HepG2 (cell line): ENCODE results near the gene RSAD2. TPM values are rescaled to one million over a fixed set of nuclear protein-coding genes. Genes with fewer than 3 reads are reported as not detected.

ENCODE experiments used
- ATAC-seq: fragments of 200-7000 bp; cut with Tn5 transposase; 3 replicates; pipeline ENCODE4 v1.9.1; 2020; ENCODE audit warnings: mild to moderate bottlenecking, moderate library complexity
- BruUV-seq: library from RNA; stranded (reverse); fragments of 400-500 nt; replicated peaks from 2 replicates; lab custom pipeline; 2021; lab: Mats Ljungman, UMichigan
- CTCF ChIA-PET: fragments of 300-600 bp; formaldehyde crosslinking; extraction: SDS; loops from one replicate; lab custom pipeline; 2021; ENCODE audit warnings: low total read pairs, inconsistent platforms, low intra/inter-chr PET ratio; lab: Yijun Ruan, JAX
- POLR2A ChIA-PET: fragments of 350-600 bp; sonication (Branson Sonifier 250); formaldehyde crosslinking; loops from one replicate; lab custom pipeline; 2020; ENCODE audit warnings: antibody characterized with exemption, inconsistent platforms; lab: Yijun Ruan, JAX
- DNase-seq: peaks from one replicate; pipeline ENCODE4 v3.0.0-alpha.2; 2015; ENCODE audit warnings: low spot score
- FAIRE-seq: peaks from 3 replicates; lab custom pipeline; 2011; peaks lifted over from hg19 to GRCh38; lab: Jason Lieb, UNC
- H2AFZ ChIP-seq: one replicate; pipeline ENCODE4 v1.6.1; 2011; ENCODE audit warnings: low read length, inconsistent platforms
- H3K27ac ChIP-seq: fragments of 300-600 bp; 3 replicates; pipeline ENCODE4 v1.8.0; 2011; ENCODE audit warnings: mixed run types, mild to moderate bottlenecking, mixed read lengths, low read length, inconsistent platforms; ENCODE audit not compliant: insufficient read depth; ENCODE audit errors: extremely low read length
- H3K27me3 ChIP-seq, 2 experiments: fragments of 200-600 bp in 1 of 2; 2 replicates in 1 of 2; 3 replicates in 1 of 2; pipeline versions ENCODE4 v1.6.0 to v1.8.0; 2011; ENCODE audit warnings: low read length in 2 of 2, mild to moderate bottlenecking in 2 of 2, moderate library complexity in 2 of 2, inconsistent platforms in 1 of 2; ENCODE audit not compliant: insufficient read depth in 2 of 2, control insufficient read depth in 1 of 2
- H3K36me3 ChIP-seq, 2 experiments: fragments of 200-600 bp in 1 of 2; replicated peaks in 1 of 2; 2 replicates in 1 of 2; 3 replicates in 1 of 2; pipeline versions ENCODE4 v1.5.1 to v1.8.0; 2011; ENCODE audit warnings: low read length in 2 of 2, inconsistent platforms in 1 of 2; ENCODE audit not compliant: insufficient read depth in 2 of 2, control insufficient read depth in 1 of 2
- H3K4me1 ChIP-seq: 2 replicates; pipeline ENCODE4 v1.5.1; 2012; ENCODE audit warnings: low read length, inconsistent platforms; ENCODE audit not compliant: insufficient read depth
- H3K4me2 ChIP-seq: 2 replicates; pipeline ENCODE4 v1.6.0; 2011; ENCODE audit warnings: low read depth, low read length, inconsistent platforms
- H3K4me3 ChIP-seq, 3 experiments: fragments of 200-600 bp in 1 of 3; sonication (generic), shearing (Covaris generic) in 1 of 3; replicated peaks in 1 of 3; 2 replicates each; pipeline ENCODE4 v1.5.1; 2011 to 2016; ENCODE audit warnings: low read length in 3 of 3, inconsistent platforms in 2 of 3, low read depth in 2 of 3, mild to moderate bottlenecking in 2 of 3, control low read depth in 1 of 3, mixed read lengths in 1 of 3; ENCODE audit not compliant: insufficient read depth in 1 of 3
- H3K79me2 ChIP-seq: one replicate; pipeline ENCODE4 v1.6.1; 2011; ENCODE audit warnings: low read length, inconsistent platforms; ENCODE audit not compliant: insufficient read depth
- H3K9ac ChIP-seq: 2 replicates; pipeline ENCODE4 v1.6.0; 2011; ENCODE audit warnings: mild to moderate bottlenecking, low read depth, low read length, inconsistent platforms; ENCODE audit not compliant: insufficient read depth
- H3K9me3 ChIP-seq: 2 replicates; pipeline ENCODE4 v1.5.1; 2012; ENCODE audit warnings: mild to moderate bottlenecking, low read length
- H4K20me1 ChIP-seq: 2 replicates; pipeline ENCODE4 v1.6.0; 2011; ENCODE audit warnings: inconsistent platforms, mild to moderate bottlenecking, low read length, moderate library complexity; ENCODE audit not compliant: insufficient read depth
- AKNA ChIP-seq: sonication (generic); formaldehyde crosslinking; IDR thresholded peaks from 2 replicates; pipeline ENCODE4 v1.4.0; 2020; ENCODE audit warnings: missing genetic modification reagents, borderline replicate concordance
- ARID2 ChIP-seq: sonication (generic); formaldehyde crosslinking; IDR thresholded peaks from 2 replicates; pipeline ENCODE4 v1.8.1; 2022; ENCODE audit warnings: mild to moderate bottlenecking, missing genetic modification reagents, borderline replicate concordance
- ARNTL ChIP-seq: sonication (generic); formaldehyde crosslinking; IDR thresholded peaks from 2 replicates; pipeline ENCODE4 v1.4.0; 2020; ENCODE audit warnings: mild to moderate bottlenecking, missing genetic modification reagents
- HCFC1 ChIP-seq: fragments of 150-350 bp; IDR thresholded peaks from 2 replicates; pipeline ENCODE4 v1.6.1; 2014; ENCODE audit warnings: low read depth, low read length
- HDAC6 ChIP-seq: fragments of 200-600 bp; sonication (generic); IDR thresholded peaks from 2 replicates; pipeline ENCODE4 v1.7.0; 2017; ENCODE audit warnings: mild to moderate bottlenecking, antibody characterized with exemption, low read length, low read depth
- PAXIP1 ChIP-seq: sonication (generic); formaldehyde crosslinking; conservative IDR thresholded peaks from 2 replicates; pipeline ENCODE4 v1.4.0; 2020; ENCODE audit warnings: mild to moderate bottlenecking, missing genetic modification reagents, moderate library complexity
- U2AF1 ChIP-seq: fragments of 200-400 bp; formaldehyde crosslinking; optimal IDR thresholded peaks from 2 replicates; pipeline ENCODE3; 2017; ENCODE audit warnings: mild to moderate bottlenecking, low read depth, low read length
- ZNF547 ChIP-seq: sonication (generic); formaldehyde crosslinking; IDR thresholded peaks from 2 replicates; pipeline ENCODE4 v1.5.1; 2020; ENCODE audit warnings: mild to moderate bottlenecking, missing genetic modification reagents
- ZNF589 ChIP-seq: sonication (generic); formaldehyde crosslinking; conservative IDR thresholded peaks from 2 replicates; pipeline ENCODE4 v1.8.0; 2022; ENCODE audit warnings: mild to moderate bottlenecking, moderate library complexity, missing genetic modification reagents
- WGBS: methylation state at CpG from one replicate; pipeline ENCODE4 v1.1.6; 2017; ENCODE audit warnings: low lambda C conversion rate; 5-methylcytosine and 5-hydroxymethylcytosine counted together
- in situ Hi-C: cut with HindIII; loops from 2 replicates; pipeline ENCODE4 v1.10.0; 2017; ENCODE audit warnings: low pct_unique_long_range_greater_than_20kb; ENCODE audit not compliant: extremely low pct_ligation_motif_present
- intact Hi-C: fragments of 100-400 bp; cut with micrococcal nuclease; formaldehyde crosslinking; loops from one replicate; pipeline ENCODE4 v1.10.0; 2022; ENCODE audit not compliant: unreplicated experiment
- polyA plus RNA-seq, 8 experiments: library from polyadenylated mRNA; depleted of rRNA in 3 of 8; stranded (reverse) in 7 of 8; unstranded in 1 of 8; fragments of >200 nt; fragmentation: Illumina TruSeq in 4 of 8; extraction: Trizol in 4 of 8; gene quantifications; 2 replicates each; pipeline versions ENCODE4 v1.2.1 to v1.2.3, GENCODE V29; 2011 to 2016; ENCODE audit warnings: low read depth in 4 of 8, missing spikeins in 1 of 8, mixed read lengths in 1 of 8; ENCODE audit not compliant: insufficient read depth in 1 of 8
- total RNA-seq, 5 experiments: library from RNA; depleted of rRNA; stranded (reverse); fragments of >200 nt; fragmentation: Illumina TruSeq; extraction: Trizol; gene quantifications; 2 replicates each; pipeline ENCODE4 v1.2.3, GENCODE V29; 2016; ENCODE audit warnings: low read depth in 1 of 5
- TF ChIP-seq, protein P1 (sequence below): sonication (generic); formaldehyde crosslinking; IDR thresholded peaks from 2 replicates; pipeline ENCODE4 v1.4.0; 2020; ENCODE audit warnings: mild to moderate bottlenecking, missing genetic modification reagents, borderline replicate concordance

Gene RSAD2
- total and polyA plus RNA-seq, 2 of the 13 experiments (the other 11 are each of a cell fraction or from before 2014, with no cell fraction given) = 0.11 TPM; not detected in 1

DNA sequence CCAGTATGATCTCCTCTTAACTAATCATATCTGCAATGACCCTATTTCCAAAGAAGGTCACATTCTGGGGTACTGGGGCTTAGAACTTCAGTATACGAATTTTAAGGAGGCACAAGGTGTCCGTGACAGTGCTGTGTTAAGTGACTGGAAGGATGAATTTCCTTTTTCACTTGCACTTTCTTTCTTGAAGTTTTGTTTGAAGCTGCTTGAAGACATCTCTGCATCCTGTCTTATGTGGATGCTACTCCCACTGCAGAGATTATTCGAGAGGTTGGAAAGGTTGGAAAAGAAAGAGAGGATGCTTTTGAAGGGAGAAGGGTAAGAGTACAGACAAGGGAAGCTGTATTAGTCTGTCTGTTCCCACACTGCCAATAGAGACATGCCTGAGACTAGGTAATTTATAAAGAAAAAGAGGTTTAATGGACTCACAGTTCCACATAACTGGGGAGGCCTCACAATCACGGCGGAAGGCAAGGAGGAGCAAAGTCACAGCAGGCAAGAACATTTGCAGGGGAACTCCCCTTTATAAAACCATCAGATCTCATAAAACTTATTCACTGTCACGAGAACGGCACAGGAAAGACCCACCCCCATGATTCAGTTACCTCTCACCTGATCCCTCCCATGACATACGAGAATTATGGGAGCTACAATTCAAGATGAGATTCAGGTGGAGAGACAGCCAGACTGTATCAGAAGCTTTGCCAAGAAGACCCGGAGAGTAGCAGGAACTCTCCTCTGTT, 36.0 kb downstream of the RSAD2 start:
- ATAC-seq (no peak), DNase-seq (no peak), FAIRE-seq (no peak)
- no peak overlapping the region for H2AFZ ChIP-seq
- H3K4me2 ChIP-seq = no peak overlapping the region
- POLR2A ChIA-PET = no interaction called here
- peaks cover 38% of the 10 kb centered on the region for H3K4me1 ChIP-seq
- no peaks in the 10 kb centered on the region for H3K79me2 ChIP-seq
- CTCF ChIA-PET = no interaction called here
- H3K9ac ChIP-seq = no peak overlapping the region
- BruUV-seq = no TSS peak
- TF ChIP-seq ARNTL (CRISPR knock-in tag) = no peak
- no peak for TF ChIP-seq ZNF547
- TF ChIP-seq, protein P1, sequence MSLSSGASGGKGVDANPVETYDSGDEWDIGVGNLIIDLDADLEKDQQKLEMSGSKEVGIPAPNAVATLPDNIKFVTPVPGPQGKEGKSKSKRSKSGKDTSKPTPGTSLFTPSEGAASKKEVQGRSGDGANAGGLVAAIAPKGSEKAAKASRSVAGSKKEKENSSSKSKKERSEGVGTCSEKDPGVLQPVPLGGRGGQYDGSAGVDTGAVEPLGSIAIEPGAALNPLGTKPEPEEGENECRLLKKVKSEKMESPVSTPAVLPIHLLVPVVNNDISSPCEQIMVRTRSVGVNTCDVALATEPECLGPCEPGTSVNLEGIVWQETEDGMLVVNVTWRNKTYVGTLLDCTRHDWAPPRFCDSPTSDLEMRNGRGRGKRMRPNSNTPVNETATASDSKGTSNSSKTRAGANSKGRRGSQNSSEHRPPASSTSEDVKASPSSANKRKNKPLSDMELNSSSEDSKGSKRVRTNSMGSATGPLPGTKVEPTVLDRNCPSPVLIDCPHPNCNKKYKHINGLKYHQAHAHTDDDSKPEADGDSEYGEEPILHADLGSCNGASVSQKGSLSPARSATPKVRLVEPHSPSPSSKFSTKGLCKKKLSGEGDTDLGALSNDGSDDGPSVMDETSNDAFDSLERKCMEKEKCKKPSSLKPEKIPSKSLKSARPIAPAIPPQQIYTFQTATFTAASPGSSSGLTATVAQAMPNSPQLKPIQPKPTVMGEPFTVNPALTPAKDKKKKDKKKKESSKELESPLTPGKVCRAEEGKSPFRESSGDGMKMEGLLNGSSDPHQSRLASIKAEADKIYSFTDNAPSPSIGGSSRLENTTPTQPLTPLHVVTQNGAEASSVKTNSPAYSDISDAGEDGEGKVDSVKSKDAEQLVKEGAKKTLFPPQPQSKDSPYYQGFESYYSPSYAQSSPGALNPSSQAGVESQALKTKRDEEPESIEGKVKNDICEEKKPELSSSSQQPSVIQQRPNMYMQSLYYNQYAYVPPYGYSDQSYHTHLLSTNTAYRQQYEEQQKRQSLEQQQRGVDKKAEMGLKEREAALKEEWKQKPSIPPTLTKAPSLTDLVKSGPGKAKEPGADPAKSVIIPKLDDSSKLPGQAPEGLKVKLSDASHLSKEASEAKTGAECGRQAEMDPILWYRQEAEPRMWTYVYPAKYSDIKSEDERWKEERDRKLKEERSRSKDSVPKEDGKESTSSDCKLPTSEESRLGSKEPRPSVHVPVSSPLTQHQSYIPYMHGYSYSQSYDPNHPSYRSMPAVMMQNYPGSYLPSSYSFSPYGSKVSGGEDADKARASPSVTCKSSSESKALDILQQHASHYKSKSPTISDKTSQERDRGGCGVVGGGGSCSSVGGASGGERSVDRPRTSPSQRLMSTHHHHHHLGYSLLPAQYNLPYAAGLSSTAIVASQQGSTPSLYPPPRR (CRISPR knock-in tag) = no peak
- TF ChIP-seq HDAC6 = no peak
- TF ChIP-seq U2AF1 = no peak
- TF ChIP-seq ZNF589 (CRISPR knock-in tag) = no peak
- no peak for TF ChIP-seq ARID2 (CRISPR knock-in tag)
- no peak for TF ChIP-seq HCFC1
- TF ChIP-seq AKNA = no peak
- no peak for TF ChIP-seq PAXIP1
- no peak overlapping the region for H3K4me3 ChIP-seq
- no peak overlapping the region for H3K27ac ChIP-seq
- H3K27me3 ChIP-seq = peaks cover 1 to 29% of the 10 kb centered on the region in 2 experiments; a peak in 3 of 5 replicates
- no peaks in the 10 kb centered on the region for H3K36me3 ChIP-seq
- H3K9me3 ChIP-seq = no peaks in the 10 kb centered on the region
- whole genome bisulfite sequencing = 46% methylated on average over 9 of the region's 9 CpGs
- intact Hi-C loops = loop anchor here (2.0 kb wide), 1 partner anchor 19 kb away; no protein-coding TSS in a partner anchor
- H4K20me1 ChIP-seq = no peaks in the 10 kb centered on the region
- in situ Hi-C loops = no loop called here
